Lower leg skin (tissue), 3 donors: Measurements from ENCODE around the gene PIP5K1C.

Source experiments
- CTCF ChIP-seq, 3 donors: fragments of 450-650 bp; IDR thresholded peaks; one replicate each; pipeline ENCODE4 v1.5.1; 2016; ENCODE audit warnings: antibody characterized with exemption in 3 of 3, mild to moderate bottlenecking in 3 of 3, moderate library complexity in 2 of 3
- POLR2A ChIP-seq, 2 donors: fragments of 450-650 bp; IDR thresholded peaks; one replicate each; pipeline ENCODE4 v1.6.1; 2016 to 2017; ENCODE audit warnings: antibody characterized with exemption in 2 of 2, mild to moderate bottlenecking in 1 of 2, moderate library complexity in 1 of 2

DNA sequence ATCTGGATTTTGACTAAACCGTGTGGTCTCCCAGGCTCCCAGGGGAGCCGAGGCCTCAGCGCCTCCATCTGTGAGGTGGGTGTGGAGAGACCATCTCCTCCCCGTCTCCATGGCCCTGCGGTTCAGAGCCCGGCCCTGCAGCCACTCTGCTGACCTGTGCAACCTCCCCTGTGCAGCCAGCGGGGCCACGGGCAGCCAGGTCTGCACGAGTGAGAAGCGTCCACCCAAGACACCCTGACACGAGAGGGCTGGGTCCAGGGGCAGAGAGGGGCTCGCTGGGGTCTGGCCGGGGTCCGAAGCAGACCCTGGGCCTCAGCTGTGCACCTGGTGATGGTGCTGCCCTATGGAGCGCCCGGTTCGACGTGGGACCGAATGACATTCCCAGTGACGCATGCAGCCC is 63.3 kb downstream of the PIP5K1C start:
- no peak for TF ChIP-seq CTCF (IDR thresholded peaks at IDR 0.05)
- no peak for TF ChIP-seq POLR2A (IDR thresholded peaks at IDR 0.05)
